DMS79 treated with DMSO at 0.1 percent for 48 hours (cell line): Measurements from ENCODE around the gene GPR37L1.
A peak's percentile ranks its signal among the peaks of the same experiment; 100 is the strongest.
"Not testable (repeated sequence)": the region's sequence is repeated elsewhere in the genome, so short reads cannot be mapped to it uniquely, and the experiment has no call there.

Experiments used
- DNase-seq: peaks from one replicate; lab custom pipeline; 2025; lab: John Stamatoyannopoulos, UW

Gene GPR37L1

GRCh38 chr1:202107801-202108731 is 14.7 kb upstream of the GPR37L1 start:
- peak; percentile 93 for DNase-seq

DNA sequence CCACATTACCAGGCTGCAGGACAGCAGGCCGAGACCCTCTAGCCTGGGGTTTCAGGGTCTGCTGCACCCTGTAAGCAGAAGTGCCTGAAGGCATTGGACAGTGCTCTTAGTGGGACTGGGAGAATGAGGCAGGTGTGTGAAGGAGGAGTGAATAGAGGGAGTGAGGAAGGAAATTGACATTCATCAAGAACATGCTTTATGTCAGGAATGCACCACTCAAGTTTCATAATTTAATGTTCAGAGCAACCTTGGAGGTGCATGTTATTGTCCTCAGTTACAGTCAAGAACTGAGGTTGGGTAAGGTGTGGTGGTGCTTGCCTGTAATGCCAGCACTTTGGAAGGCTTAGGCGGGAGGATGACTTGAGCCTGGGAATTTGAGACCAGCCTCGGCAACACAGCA is 11.7 kb upstream of the GPR37L1 start:
- no peak for DNase-seq

DNA sequence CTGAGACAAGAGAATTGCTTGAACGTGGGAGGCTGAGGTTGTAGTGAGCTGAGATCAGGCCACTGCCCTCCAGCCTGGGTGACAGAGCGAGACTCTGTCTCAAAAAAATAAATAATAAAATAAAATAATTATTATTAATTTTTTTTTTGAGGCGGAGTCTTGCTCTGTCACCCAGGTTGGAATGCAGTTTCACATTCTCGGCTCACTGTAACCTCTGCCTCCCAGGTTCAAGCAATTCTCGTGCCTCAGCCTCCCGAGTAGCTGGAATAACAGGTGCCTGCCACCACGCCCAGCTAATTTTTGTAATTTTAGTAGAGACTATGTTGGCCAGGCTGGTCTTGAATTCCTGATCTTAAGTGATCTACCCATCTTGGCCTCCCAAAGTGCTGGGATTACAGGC is 11.1 kb upstream of the GPR37L1 start:
- not testable (repeated sequence) for DNase-seq

- DNase-seq = peak; percentile 33
These were observed 9.6 kb upstream of the GPR37L1 start for GRCh38 chr1:202112859-202113689.

DNA sequence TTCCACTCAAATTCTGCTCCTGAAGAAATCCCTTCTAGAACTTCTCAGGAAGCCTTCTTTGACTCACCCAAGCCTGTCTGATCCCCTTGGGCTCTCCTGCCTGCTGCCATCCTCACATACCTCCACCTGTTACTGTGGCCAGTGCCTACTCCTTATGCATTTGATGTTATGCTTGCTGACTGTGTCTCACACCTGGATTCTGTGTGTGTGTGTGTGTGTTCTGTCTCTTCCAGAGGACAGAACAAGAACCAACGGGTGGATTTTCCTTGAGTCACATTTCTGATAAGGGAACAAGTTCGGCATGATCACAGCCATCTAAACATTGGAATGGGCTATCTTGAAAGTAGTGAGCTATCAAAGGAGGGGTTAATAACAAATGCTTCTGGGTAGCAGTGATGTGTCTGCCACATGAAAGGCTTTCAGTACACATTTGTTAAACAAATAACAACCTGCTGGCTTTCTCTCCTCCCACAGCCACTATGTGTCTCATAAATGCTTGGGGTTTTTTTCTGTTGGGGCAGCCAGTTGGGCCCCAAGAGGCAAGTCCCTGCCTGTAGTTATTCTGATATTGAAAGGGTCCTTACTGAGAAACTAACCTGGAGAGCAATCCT is 8.9 kb upstream of the GPR37L1 start:
- DNase-seq = peak; percentile 20

DNA sequence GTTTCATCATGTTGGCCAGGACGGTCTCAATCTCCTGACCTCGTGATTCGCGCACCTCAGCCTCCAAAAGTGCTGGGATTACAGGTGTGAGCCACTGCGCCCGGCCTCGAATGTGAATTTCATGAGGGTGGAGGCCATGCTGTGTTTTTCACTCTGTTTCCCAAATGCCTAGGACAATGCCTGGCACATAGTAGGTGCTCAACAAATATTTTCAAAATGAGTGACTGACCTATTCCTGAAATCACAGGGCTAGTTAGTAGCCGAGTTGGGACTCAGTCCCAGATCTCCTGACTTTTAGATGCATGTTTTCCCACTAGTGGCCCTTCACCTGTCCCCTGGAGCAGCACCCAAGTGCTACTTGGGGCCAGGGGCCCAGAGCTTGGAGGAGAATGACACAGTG is 6.4 kb upstream of the GPR37L1 start:
- DNase-seq = no peak

- DNase-seq = no peak
These were observed 4.8 kb upstream of the GPR37L1 start for GRCh38 chr1:202117898-202118371.

DNA sequence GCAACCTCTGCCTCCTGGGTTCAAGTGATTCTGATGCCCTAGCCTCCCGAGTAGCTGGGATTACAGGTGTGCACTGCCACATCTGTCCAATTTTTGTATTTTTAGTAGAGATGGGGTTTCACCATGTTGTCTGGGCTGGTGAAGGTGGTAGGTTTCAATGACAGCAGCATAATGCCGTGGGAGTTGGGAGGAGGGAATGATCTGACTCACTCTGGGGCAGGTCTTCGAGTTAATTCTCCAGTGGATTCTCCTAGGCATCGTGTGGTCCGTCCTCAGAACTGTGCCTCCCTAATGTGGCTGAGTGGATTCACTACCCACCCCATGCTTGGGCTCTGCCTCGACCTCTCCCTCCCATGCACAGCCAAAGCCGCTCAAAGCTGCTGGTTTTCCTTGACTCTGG is 1.7 kb upstream of the GPR37L1 start:
- no peak for DNase-seq

- DNase-seq = no peak
These were observed 658 bp downstream of the GPR37L1 start for GRCh38 chr1:202123336-202123813.

DNA sequence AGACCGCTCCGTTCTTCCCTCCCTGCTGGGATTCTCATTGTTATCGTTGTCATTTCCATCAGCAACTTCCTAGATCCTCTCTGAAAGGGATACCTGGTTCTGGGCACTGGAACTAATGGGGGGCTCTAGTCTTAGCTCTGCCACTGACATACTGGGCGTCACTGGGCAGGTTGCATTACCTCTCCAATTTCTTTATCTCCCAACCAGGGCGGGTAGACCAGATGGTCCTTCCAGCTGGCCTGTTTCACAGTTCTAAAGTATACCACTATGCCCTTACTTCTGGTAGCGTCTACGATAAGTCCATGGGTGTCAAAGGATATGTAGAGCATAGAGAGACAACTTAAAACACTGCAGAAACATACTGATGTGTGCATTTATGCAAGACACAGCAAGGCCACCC is 1.4 kb downstream of the GPR37L1 start:
- DNase-seq = no peak

DNA sequence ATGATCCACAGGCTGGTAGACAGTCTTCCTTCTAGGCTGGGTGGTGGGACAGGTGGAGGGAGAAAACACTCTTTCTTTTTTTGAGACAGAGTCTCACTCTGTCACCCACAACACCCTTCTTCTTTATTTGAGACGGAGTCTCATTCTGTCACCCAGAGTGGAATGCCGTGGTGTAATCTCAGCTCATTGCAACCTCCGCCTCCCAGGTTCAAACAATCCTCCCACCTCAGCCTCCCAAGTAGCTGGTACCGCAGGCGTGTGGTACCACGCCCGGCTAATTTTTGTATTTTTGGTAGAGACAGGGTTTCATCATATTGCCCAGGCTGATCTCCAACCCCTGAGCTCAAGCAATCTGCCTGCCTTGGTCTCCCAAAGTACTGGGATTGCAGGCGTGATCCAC is 2.9 kb downstream of the GPR37L1 start:
- no peak for DNase-seq

GRCh38 chr1:202126426-202126825 is 3.7 kb downstream of the GPR37L1 start:
- DNase-seq = no peak

DNA sequence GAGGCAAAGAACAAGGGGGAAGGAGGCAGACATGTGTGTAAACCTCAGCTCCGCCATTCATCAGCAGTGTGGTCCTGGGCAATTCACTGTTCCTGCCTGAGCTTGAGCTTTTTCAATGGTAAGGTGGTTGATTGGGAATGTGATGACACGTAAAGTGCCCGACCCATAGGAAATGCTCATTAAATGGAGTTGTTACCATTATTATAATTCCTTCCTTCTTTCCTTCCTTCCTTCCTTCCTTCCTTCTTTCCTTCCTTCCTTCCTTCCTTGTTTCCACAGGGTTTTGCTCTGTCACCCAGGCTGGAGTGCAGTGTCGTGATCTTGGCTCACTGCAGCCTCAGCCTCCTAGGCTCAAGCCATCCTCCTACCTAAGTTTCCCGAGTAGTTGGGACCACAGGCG is 4.3 kb downstream of the GPR37L1 start:
- no peak for DNase-seq

DNA sequence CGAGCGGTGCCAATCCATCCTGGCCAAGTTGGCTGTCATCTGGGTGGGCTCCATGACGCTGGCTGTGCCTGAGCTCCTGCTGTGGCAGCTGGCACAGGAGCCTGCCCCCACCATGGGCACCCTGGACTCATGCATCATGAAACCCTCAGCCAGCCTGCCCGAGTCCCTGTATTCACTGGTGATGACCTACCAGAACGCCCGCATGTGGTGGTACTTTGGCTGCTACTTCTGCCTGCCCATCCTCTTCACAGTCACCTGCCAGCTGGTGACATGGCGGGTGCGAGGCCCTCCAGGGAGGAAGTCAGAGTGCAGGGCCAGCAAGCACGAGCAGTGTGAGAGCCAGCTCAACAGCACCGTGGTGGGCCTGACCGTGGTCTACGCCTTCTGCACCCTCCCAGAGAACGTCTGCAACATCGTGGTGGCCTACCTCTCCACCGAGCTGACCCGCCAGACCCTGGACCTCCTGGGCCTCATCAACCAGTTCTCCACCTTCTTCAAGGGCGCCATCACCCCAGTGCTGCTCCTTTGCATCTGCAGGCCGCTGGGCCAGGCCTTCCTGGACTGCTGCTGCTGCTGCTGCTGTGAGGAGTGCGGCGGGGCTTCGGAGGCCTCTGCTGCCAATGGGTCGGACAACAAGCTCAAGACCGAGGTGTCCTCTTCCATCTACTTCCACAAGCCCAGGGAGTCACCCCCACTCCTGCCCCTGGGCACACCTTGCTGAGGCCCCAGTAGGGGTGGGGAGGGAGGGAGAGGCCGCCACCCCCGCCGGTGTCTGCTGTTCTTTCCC is 5.3 kb downstream of the GPR37L1 start:
- no peak for DNase-seq

DNA sequence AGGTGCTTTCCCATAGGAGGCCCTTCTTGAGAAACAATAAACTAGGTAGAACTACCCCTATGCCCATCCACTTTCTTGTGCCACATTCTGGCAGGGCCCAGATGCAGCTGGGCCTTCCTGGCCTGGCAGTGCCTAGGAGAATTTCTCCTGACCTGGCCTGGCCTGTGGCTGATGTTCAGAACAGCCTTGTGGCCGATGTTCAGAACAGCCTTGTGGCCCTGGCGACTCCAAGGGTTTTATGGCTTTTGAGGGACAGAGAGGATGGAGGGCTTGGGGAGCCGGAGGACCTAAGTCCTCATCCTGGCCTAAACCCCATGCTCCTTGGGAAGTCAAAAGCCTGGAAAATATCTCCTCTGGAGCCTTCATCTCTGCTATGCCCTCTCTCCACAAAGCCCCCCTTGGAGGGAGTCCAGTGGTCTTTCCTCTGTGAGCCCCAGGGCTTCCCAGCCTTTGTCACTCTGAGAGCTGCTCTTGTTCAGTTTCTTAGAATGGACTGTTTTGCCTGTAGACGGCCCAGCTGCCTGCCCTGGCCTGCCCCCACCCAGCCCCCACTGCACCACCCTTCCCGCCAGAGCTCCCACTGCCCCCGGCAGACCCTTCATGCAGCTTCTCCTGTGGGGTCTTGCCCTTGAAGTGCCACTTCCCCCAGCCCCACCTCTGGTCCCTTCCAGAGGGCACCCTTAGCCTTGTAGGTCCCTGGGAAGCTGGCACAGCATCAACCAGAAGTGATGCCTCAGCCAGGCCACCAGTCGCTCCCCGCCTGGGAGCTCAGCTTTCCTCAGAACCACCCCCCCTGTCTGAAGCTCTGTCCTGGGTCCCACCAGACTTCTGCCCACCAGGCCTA is 7.0 kb downstream of the GPR37L1 start:
- no peak for DNase-seq

GRCh38 chr1:202130297-202130721 is 7.6 kb downstream of the GPR37L1 start:
- DNase-seq = no peak

DNA sequence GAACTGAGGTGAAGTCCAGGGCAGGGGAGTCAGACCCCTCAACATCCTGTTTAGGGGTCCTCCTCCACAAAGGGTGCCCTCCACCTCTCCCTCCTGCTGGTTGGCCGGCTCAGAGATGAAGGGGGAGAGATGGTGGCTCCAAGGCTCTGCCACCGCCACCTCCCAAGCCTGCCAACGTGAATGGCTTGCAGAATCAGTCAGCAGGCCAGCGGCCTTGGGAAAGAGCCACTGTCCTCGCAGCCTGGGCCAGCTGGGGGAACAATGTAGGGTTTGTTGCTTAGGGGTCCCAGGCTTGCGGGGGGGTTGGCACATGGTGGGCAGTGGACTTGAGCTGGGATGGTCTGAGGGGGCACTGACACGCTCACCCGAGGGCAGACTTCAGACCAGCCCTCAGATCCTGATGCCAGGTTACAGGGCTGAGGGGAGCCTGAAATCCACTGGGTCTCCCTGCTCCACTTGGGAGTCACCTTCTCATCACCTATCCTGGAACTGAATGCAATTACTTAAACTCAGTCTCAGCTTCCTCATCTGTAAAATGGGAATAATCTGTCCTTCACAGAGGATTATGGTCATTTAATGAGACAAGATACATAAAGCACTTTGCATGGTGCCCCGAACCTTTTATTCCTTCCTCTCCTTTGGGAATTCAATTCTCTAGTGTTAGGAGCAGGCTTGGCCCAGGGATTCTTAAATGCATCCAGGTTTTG is 8.3 kb downstream of the GPR37L1 start:
- DNase-seq = no peak

DNA sequence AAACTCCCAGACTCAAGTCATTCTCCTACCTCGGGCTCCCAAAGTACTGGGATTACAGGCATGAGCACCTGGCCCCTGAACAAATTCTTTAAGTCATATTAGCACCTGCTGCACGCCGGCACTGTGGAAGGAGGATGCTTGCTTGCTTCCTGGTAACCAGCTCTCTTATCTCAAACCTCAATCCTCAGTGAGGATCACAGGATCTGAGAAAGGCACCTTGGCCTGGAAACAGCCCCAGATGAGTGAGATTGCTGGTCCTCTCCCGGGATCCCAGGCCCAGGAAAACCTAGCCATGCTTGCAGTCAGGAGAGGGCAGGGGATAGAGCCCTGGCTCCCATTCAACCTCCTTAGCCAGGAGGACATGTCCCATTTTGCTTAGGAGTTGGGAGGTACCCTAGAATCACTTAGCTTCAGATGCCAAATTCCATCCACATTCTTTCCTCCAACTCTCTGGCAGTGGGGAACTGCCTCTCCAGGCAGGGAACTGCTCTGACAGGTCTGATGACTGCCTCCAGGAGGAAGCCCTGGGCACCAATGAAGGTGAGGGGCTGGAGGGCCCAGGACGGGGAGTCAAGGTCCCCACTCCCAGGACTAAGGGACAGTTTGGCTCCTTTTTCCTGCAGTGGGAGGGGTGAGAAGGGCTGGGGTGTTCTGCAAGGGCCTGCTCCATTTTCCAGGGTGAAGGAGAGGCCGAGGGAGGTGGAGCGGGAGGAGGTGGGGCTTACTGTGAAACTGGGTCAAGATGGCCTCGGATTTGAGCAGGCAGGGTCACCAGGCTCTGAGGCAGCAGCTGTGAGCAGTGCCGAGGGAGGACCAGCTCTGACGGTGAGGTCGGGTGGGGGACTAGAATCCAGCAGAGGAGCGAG is 9.5 kb downstream of the GPR37L1 start:
- no peak for DNase-seq

- DNase-seq = no peak
These were observed 10.3 kb downstream of the GPR37L1 start for GRCh38 chr1:202133001-202133400.
